GM23338 (cell line): ENCODE measurements around the gene RARG. TPM values are rescaled to one million over a fixed set of nuclear protein-coding genes. Genes with fewer than 3 reads are reported as not detected.

Experiments used
- ATAC-seq: fragments of 200-7000 bp; cut with Tn5 transposase; 3 replicates; pipeline ENCODE4 v1.9.1; 2020
- DNase-seq: peaks from one replicate; pipeline ENCODE4 v3.0.0-alpha.2; 2015; ENCODE audit warnings: low spot score
- H2AFZ ChIP-seq: fragments of 200-600 bp; sonication (generic); 2 replicates; pipeline ENCODE4 v1.8.0; 2016; ENCODE audit warnings: antibody characterized with exemption, mild to moderate bottlenecking, moderate library complexity
- H3F3A ChIP-seq: fragments of 200-600 bp; sonication (generic); replicated peaks from 2 replicates; pipeline ENCODE4 v1.8.0; 2017; ENCODE audit warnings: antibody characterized with exemption, mixed run types, low read depth
- H3K27ac ChIP-seq: fragments of 200-600 bp; sonication (generic); 2 replicates; pipeline ENCODE4 v1.6.1; 2016; ENCODE audit warnings: low read depth
- H3K27me3 ChIP-seq: fragments of 200-600 bp; sonication (generic); 2 replicates; pipeline ENCODE4 v1.8.0; 2016; ENCODE audit warnings: mild to moderate bottlenecking, mixed run types, moderate library complexity; ENCODE audit not compliant: insufficient read depth
- H3K36me3 ChIP-seq: fragments of 200-600 bp; sonication (generic); 2 replicates; pipeline ENCODE4 v1.8.0; 2016; ENCODE audit warnings: mild to moderate bottlenecking; ENCODE audit not compliant: insufficient read depth
- H3K4me1 ChIP-seq: fragments of 200-600 bp; sonication (generic); 2 replicates; pipeline ENCODE4 v1.8.0; 2016; ENCODE audit warnings: mild to moderate bottlenecking, moderate library complexity; ENCODE audit not compliant: insufficient read depth
- H3K4me2 ChIP-seq: fragments of 200-600 bp; sonication (generic); 2 replicates; pipeline ENCODE4 v1.7.1; 2017; ENCODE audit warnings: mixed run types
- H3K4me3 ChIP-seq: fragments of 200-600 bp; sonication (generic); 2 replicates; pipeline ENCODE4 v1.6.1; 2016; ENCODE audit warnings: mixed run types
- H3K79me2 ChIP-seq: fragments of 200-600 bp; sonication (generic); replicated peaks from 2 replicates; pipeline ENCODE4 v1.8.0; 2017; ENCODE audit warnings: mild to moderate bottlenecking; ENCODE audit not compliant: insufficient read depth
- H3K9me2 ChIP-seq: fragments of 200-600 bp; sonication (generic); 2 replicates; pipeline ENCODE4 v1.8.0; 2017; ENCODE audit not compliant: insufficient read depth
- H4K20me1 ChIP-seq: fragments of 200-600 bp; sonication (generic); replicated peaks from 2 replicates; pipeline ENCODE4 v1.8.0; 2017; ENCODE audit warnings: mild to moderate bottlenecking; ENCODE audit not compliant: insufficient read depth
- H3K27ac Mint-ChIP-seq: 2 replicates; pipeline ENCODE4 v1.8.0; 2020; ENCODE audit warnings: inconsistent platforms, mild to moderate bottlenecking, moderate library complexity, mixed read lengths
- H3K27me3 Mint-ChIP-seq: 3 replicates; pipeline ENCODE4 v1.8.0; 2022; ENCODE audit warnings: low read depth, mild to moderate bottlenecking, moderate library complexity, mixed read lengths, inconsistent platforms; ENCODE audit not compliant: insufficient read depth, poor library complexity
- H3K36me3 Mint-ChIP-seq: 3 replicates; pipeline ENCODE4 v1.8.0; 2021; ENCODE audit warnings: low read depth, mild to moderate bottlenecking, inconsistent platforms, moderate library complexity, mixed read lengths
- H3K4me1 Mint-ChIP-seq: 3 replicates; pipeline ENCODE4 v1.8.0; 2020; ENCODE audit warnings: mild to moderate bottlenecking, inconsistent platforms, mixed read lengths
- H3K4me3 Mint-ChIP-seq: 3 replicates; pipeline ENCODE4 v1.8.0; 2021; ENCODE audit warnings: moderate library complexity, mild to moderate bottlenecking, inconsistent platforms, mixed read lengths
- H3K9me3 Mint-ChIP-seq: 3 replicates; pipeline ENCODE4 v1.8.0; 2020; ENCODE audit warnings: moderate library complexity, mild to moderate bottlenecking, inconsistent platforms, mixed read lengths
- CREB1 ChIP-seq: fragments of 250-450 bp; sonication (Bioruptor Pico); IDR thresholded peaks from 2 replicates; pipeline ENCODE4 v1.5.0; 2020; ENCODE audit warnings: low read depth, mild to moderate bottlenecking, moderate library complexity
- CTCF ChIP-seq, 2 experiments: fragments of 200-600 bp in 1 of 2; sonication (generic) in 1 of 2; conservative IDR thresholded peaks; 2 replicates each; pipeline versions ENCODE4 v1.5.1 to v1.6.1; 2016 to 2017; ENCODE audit warnings: antibody characterized with exemption in 2 of 2, low read depth in 2 of 2, mild to moderate bottlenecking in 2 of 2, moderate library complexity in 1 of 2
- ETS1 ChIP-seq: IDR thresholded peaks from 2 replicates; pipeline ENCODE4 v1.6.1; 2016; ENCODE audit warnings: antibody characterized with exemption
- EZH2 ChIP-seq: fragments of 200-600 bp; sonication (generic); IDR thresholded peaks from one replicate; pipeline ENCODE4 v1.8.0; 2017; ENCODE audit warnings: antibody characterized with exemption, mild to moderate bottlenecking, low read depth; ENCODE audit not compliant: unreplicated experiment
- EZH2phosphoT487 ChIP-seq: fragments of 200-600 bp; sonication (generic); IDR thresholded peaks from one replicate; pipeline ENCODE4 v1.8.1; 2018; ENCODE audit warnings: antibody characterized with exemption; ENCODE audit not compliant: unreplicated experiment
- JUNB ChIP-seq: IDR thresholded peaks from one replicate; pipeline ENCODE4 v1.6.1; 2016; ENCODE audit warnings: antibody characterized with exemption; ENCODE audit not compliant: unreplicated experiment
- NANOG ChIP-seq: IDR thresholded peaks from 2 replicates; pipeline ENCODE4 v1.6.1; 2016; ENCODE audit warnings: antibody characterized with exemption, borderline replicate concordance
- POLR2AphosphoS5 ChIP-seq: IDR thresholded peaks from 2 replicates; pipeline ENCODE4 v1.6.1; 2016; ENCODE audit warnings: antibody characterized with exemption, low read depth
- REST ChIP-seq: IDR thresholded peaks from one replicate; pipeline ENCODE4 v1.6.1; 2018; ENCODE audit warnings: antibody characterized with exemption; ENCODE audit not compliant: unreplicated experiment
- STAT1 ChIP-seq: IDR thresholded peaks from one replicate; pipeline ENCODE4 v1.6.1; 2016; ENCODE audit warnings: antibody characterized with exemption; ENCODE audit not compliant: unreplicated experiment
- ZNF114 ChIP-seq: fragments of 250-450 bp; sonication (Bioruptor Pico); IDR thresholded peaks from 2 replicates; pipeline ENCODE4 v1.5.0; 2020; ENCODE audit warnings: mild to moderate bottlenecking, moderate library complexity
- ZNF331 ChIP-seq: fragments of 250-450 bp; sonication (Bioruptor Pico); IDR thresholded peaks from 2 replicates; pipeline ENCODE4 v1.5.0; 2020; ENCODE audit warnings: low read depth, mild to moderate bottlenecking, moderate library complexity
- ZNF462 ChIP-seq: fragments of 250-450 bp; sonication (Bioruptor Pico); IDR thresholded peaks from 2 replicates; pipeline ENCODE4 v1.5.0; 2020; ENCODE audit warnings: mild to moderate bottlenecking, moderate library complexity
- polyA plus RNA-seq: library from polyadenylated mRNA; unstranded; fragments of >200 nt; fragmentation: Nextera tagmentation; extraction: Ambion mirVana; gene quantifications from 2 replicates; pipeline ENCODE4 v1.2.1, GENCODE V29; 2016
- total RNA-seq: library from RNA; depleted of rRNA; stranded (reverse); fragments of >200 nt; shearing (Covaris generic); gene quantifications from 2 replicates; pipeline ENCODE4 v1.2.3, GENCODE V29; 2014

The RARG gene
- total and polyA plus RNA-seq, 2 experiments from 2014 or later: 18.5 to 50.2 TPM

- Histone ChIP-seq H2AFZ (no peak overlapping the region), H3K4me3 (no peak overlapping the region), H3K79me2 (no peaks in the 10 kb centered on the region), H3K4me1 (peaks cover 7% of the 10 kb centered on the region), H4K20me1 (peaks cover 14% of the 10 kb centered on the region), H3K27me3 (peaks cover 78% of the 10 kb centered on the region), H3K9me2 (no peaks in the 10 kb centered on the region), H3F3A (no peaks in the 10 kb centered on the region), H3K27ac (no peak overlapping the region), H3K36me3 (no peaks in the 10 kb centered on the region), H3K4me2 (no peak overlapping the region)
- H3K9me3 Mint-ChIP-seq: no peaks in the 10 kb centered on the region
- no peak for ATAC-seq
- H3K27ac Mint-ChIP-seq: no peak overlapping the region
- no peak for TF ChIP-seq ZNF114 (CRISPR knock-in tag)
- TF ChIP-seq CREB1 (CRISPR knock-in tag): no peak
- no peak for TF ChIP-seq NANOG
- TF ChIP-seq REST: no peak
- no peak for TF ChIP-seq JUNB
- no peak for TF ChIP-seq POLR2AphosphoS5
- no peak for TF ChIP-seq ZNF462 (CRISPR knock-in tag)
- no peak for TF ChIP-seq CTCF (conservative IDR thresholded peaks at IDR 0.05; ENCODE audit: low read depth in 2 of 2)
- no peak for TF ChIP-seq STAT1
- no peak for TF ChIP-seq EZH2phosphoT487
- TF ChIP-seq EZH2: no peak
- no peak for TF ChIP-seq ETS1
- TF ChIP-seq ZNF331: no peak
- peaks cover 76% of the 10 kb centered on the region for H3K27me3 Mint-ChIP-seq
- H3K4me1 Mint-ChIP-seq: peaks cover 24% of the 10 kb centered on the region
- H3K4me3 Mint-ChIP-seq: no peak overlapping the region
- DNase-seq: no peak
- peaks cover 2% of the 10 kb centered on the region; the same call in 1 of the 3 replicates for H3K36me3 Mint-ChIP-seq
Measured at GRCh38 chr12:53172352-53172751, 59.7 kb downstream of the RARG start.
